ENCODE results near the gene LEF1.
"Not testable (repeated sequence)": the region's sequence is repeated elsewhere in the genome, so short reads cannot be mapped to it uniquely, and the experiment has no call there.

Gene LEF1

GRCh38 chr4:108058685-108059440 is 109.9 kb downstream of the LEF1 start:
- DNase-seq (ENCODE audit: low spot score) = no peak

DNA sequence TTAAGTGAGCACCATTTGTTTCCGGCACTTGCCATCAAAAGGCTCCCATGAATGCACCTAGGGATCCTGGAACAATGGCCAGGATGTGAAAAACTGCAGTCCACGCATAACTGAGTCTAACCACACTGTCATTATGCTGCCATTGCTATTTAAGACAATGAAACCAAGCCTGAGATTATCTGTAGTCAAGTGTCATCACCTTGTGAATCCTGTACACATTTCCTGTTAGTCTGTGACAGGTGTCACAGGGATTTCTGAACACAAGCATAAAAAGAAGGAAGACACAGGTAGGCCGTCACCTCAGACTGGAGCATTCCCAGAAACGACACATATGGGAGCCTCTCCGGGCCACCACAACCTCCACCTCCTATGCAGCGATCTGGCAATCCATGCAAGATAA is 112.3 kb downstream of the LEF1 start:
- DNase-seq (ENCODE audit: low spot score) = no peak

DNA sequence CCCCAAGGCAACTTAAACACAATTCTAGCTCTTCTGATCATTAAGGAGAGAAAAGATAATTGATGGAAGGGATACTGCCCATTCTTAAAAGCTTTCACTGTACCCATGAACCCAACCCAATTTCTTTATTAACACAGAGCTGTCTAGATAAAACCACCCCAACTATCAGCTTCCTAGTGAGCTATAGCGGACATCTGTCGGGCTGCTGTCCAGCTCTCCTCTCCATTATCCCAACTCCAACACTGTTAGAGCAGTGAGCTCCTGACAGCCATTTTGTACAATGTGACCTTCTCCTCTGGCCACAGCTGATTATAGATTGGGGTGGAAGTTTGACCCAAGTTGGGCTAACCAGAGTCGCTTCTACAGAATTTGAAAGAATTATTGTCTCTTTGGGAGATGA is 112.9 kb downstream of the LEF1 start:
- no peak for DNase-seq (ENCODE audit: low spot score)

- DNase-seq (ENCODE audit: low spot score) = no peak
Observed at GRCh38 chr4:108054025-108054638, 114.6 kb downstream of the LEF1 start.

DNA sequence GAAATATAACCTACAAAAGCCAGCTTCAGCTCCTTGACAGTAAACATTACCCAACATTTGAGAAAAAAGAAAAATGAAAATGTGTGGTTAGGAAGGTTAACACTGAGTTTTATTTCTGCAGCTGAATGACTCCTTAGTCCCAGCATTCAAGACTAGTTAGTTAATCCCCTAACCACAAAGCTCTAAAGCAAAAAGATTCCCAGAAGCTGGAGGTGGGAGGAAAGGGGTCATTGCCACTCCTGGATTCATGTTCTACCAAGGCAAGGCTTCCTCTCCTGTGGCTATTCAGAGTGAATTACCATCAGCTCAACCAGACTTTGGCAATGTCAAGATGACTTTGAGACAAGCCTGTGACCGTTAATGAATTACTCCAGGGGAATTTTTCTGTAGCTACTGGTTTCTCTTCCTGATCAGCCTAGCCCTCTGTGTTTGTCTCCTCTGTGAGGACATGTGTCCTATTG is 115.5 kb downstream of the LEF1 start:
- no peak for DNase-seq (ENCODE audit: low spot score)

GRCh38 chr4:108052558-108053120 is 116.1 kb downstream of the LEF1 start:
- no peak for DNase-seq (ENCODE audit: low spot score)

- DNase-seq (ENCODE audit: low spot score) = no peak
Observed at GRCh38 chr4:108051343-108051742, 117.4 kb downstream of the LEF1 start.

- DNase-seq (ENCODE audit: low spot score) = not testable (repeated sequence)
Observed at GRCh38 chr4:108050166-108051111, 118.3 kb downstream of the LEF1 start.

DNA sequence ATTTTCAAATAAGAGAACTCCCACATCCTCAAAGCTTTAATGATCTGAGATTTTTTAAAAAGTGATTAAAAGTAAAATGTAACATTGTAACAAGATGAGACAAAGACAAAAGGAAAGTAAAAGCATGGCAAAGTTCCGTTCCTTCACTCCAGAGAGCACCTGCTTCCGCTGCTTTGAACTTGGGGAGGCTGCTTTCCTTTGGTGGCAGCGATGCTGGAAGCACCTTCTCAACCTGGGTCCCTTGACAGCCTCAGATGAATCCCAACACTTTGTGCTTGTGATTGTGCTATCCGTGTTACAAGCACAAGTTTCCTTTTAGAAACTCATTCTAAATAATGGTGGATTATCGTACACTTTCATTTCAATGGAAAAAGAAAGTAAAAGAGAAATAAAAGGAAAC is 119.3 kb downstream of the LEF1 start:
- DNase-seq (ENCODE audit: low spot score) = no peak

DNA sequence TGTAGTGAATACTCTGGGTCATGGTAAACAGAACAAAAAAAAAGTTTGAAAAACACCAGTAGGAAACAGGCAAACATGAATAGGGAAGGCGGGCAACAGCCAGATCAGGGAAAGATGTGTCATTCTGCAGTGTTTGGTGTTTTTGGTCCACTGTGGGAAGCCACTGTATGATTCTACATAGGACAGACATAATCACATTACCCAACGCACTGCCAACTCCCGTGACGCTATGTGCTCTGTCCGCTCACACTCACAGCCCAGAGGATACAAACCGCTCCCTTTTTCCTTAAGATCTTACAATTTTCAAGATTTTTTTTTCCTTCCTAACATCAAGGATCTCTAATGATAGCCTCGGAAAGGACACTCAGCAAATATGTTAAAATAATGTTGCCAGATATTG is 119.7 kb downstream of the LEF1 start:
- DNase-seq (ENCODE audit: low spot score) = no peak

- DNase-seq (ENCODE audit: low spot score) = no peak
Observed at GRCh38 chr4:108048157-108048556, 120.6 kb downstream of the LEF1 start.

GRCh38 chr4:108047199-108047598 is 121.5 kb downstream of the LEF1 start:
- no peak for DNase-seq (ENCODE audit: low spot score)

- no peak for DNase-seq (ENCODE audit: low spot score)
Observed at GRCh38 chr4:108045687-108046024, 123.1 kb downstream of the LEF1 start.

DNA sequence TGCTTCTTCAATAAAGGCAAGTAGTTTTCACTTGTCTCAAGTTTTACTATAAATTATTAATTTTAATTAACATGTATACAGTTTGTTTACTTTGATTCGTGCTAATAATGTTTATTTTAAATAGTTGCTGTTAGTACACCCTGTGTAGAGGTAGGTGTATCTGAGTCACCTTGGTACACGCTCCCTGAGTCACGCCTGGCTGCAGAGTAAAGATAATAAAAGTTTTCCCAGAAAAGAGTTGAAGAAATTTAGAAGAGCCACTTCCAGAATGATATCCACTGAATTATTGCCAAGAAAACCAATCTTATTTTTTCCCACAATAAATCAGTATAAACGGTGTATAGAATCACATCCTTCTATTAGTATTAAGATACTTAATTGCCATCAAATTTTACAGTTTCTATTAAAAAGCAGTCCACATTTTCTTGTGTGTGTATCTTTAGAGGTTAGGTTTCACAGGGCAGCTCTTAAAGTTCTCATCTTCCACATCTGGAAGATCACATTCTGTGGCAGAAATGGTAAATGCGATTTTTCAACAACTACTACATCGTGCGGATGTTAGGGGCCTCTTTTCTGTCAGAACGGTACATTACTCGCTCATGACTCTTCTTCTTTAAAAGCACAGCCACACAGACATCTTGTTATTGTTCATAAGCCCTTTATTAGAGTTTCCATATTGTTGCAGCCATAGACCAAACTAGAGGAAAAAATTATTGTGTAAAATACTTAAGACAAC is 123.6 kb downstream of the LEF1 start:
- no peak for DNase-seq (ENCODE audit: low spot score)

DNA sequence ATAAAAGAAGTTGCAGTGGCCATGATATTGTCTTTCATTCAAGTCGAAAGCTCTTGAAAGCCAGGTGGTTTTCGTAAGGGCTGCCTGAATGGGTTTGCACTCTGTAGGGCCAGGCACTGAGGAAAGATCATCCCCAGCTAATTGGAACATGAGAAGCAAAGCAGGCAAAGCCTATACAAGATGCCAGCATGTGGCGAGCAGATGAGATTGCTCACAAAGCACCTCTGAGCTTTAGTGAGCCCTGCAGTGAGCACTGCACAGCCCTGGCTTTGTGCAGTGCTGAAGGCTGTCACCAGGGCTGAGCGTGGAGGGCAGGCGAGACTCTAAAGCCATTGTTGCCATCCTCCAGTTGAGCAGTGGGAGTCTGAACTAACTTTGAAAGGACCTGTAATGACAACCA is 125.2 kb downstream of the LEF1 start:
- no peak for DNase-seq (ENCODE audit: low spot score)

GRCh38 chr4:108042927-108043326 is 125.8 kb downstream of the LEF1 start:
- DNase-seq (ENCODE audit: low spot score) = no peak

DNA sequence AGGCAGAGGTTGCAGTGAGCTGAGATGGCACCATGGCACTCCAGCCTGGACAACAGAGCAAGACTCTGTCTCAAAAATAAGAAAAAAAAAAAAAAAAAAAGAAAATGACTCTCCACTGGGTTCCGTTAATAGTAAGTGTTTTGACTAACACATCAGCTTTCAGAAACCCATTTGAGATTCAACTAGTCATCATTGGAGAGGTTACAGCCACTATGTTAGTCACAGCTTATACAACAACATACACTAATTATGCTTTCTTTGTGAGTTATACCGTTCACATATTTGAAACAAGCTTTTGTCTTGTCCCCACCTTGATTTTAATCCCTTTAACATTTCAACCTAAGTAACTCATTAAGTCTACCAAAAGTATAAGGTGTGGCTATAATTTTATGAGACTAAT is 130.8 kb downstream of the LEF1 start:
- no peak for DNase-seq (ENCODE audit: low spot score)

DNA sequence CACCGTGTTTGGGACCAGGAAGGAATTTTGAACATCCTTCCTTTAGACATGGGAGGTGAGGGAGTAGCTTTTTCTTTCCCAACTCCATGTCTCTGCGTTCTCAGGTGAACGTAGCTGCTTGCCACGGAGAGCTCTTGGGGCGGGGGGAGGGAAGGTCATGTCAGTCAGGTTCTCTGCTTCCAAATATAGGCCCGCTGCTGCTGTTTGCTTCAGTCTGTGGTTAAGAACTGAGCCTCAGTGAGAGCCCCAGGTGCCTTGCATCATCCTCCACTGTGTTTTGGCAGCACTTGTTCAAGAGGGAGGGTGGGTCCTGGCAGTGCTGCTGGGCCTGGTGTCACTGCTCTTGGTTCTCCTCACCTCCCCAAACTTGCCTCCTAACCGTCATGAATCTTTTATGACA is 132.5 kb downstream of the LEF1 start:
- no peak for DNase-seq (ENCODE audit: low spot score)

- no peak for DNase-seq (ENCODE audit: low spot score)
Observed at GRCh38 chr4:108035691-108036090, 133.0 kb downstream of the LEF1 start.

GRCh38 chr4:108034565-108034964 is 134.2 kb downstream of the LEF1 start:
- DNase-seq (ENCODE audit: low spot score) = no peak

GRCh38 chr4:108033348-108033747 is 135.4 kb downstream of the LEF1 start:
- no peak for DNase-seq (ENCODE audit: low spot score)
